Peyer's patch (tissue), 4 donors: ENCODE results near the gene CHMP6. TPM values are rescaled to one million over a fixed set of nuclear protein-coding genes. Genes with fewer than 3 reads are reported as not detected.
A peak's percentile ranks its signal among the peaks of the same experiment; 100 is the strongest.

Experiments used
- DNase-seq, 3 donors: peaks; one replicate each; pipeline ENCODE4 v3.0.0-alpha.2; 2017 to 2019
- H3K27ac ChIP-seq, 4 donors: fragments of 200-600 bp; sonication (generic); one replicate each; pipeline ENCODE4 v1.5.1; 2016 to 2019
- H3K27me3 ChIP-seq, 2 donors: fragments of 200-600 bp; sonication (generic); one replicate each; pipeline ENCODE4 v1.5.1; 2019
- H3K36me3 ChIP-seq, 3 donors: fragments of 200-600 bp; sonication (generic); one replicate each; pipeline ENCODE4 v1.5.1; 2016 to 2019
- H3K4me1 ChIP-seq, 4 donors: fragments of 200-600 bp; sonication (generic); one replicate each; pipeline ENCODE4 v1.5.1; 2016 to 2019
- H3K4me3 ChIP-seq, 4 donors: fragments of 200-600 bp; sonication (generic); 1 replicate in 3 of 4; 2 replicates in 1 of 4; pipeline ENCODE4 v1.5.1; 2016 to 2019; ENCODE audit warnings: mild to moderate bottlenecking in 1 of 4
- H3K9me3 ChIP-seq, 4 donors: fragments of 200-600 bp; sonication (generic); one replicate each; pipeline ENCODE4 v1.5.1; 2016 to 2019; ENCODE audit warnings: mild to moderate bottlenecking in 1 of 4
- CTCF ChIP-seq, 6 experiments: fragments of 450-650 bp in 4 of 6; fragments of 200-600 bp in 2 of 6; sonication (generic) in 1 of 6; IDR thresholded peaks; one replicate each; pipeline ENCODE4 v1.5.1; 2017 to 2019; ENCODE audit warnings: antibody characterized with exemption in 6 of 6, mild to moderate bottlenecking in 3 of 6, moderate library complexity in 1 of 6
- POLR2A ChIP-seq, 2 donors: fragments of 450-650 bp; IDR thresholded peaks; one replicate each; pipeline ENCODE4 v1.5.1; 2017; ENCODE audit warnings: antibody characterized with exemption in 2 of 2, mild to moderate bottlenecking in 2 of 2, moderate library complexity in 2 of 2
- total RNA-seq, 4 donors: library from RNA; depleted of rRNA; stranded (reverse); fragments of >200 nt; gene quantifications; one replicate each; pipeline ENCODE4 v1.1.0, GENCODE V29; 2016

Gene CHMP6
- total RNA-seq, 4 donors from 2014 or later = 29.9 to 57.8 (median 37.1) TPM

GRCh38 chr17:80999536-81000333, 8.1 kb downstream of the CHMP6 start:
- peaks cover 0 to 13% of the 10 kb centered on the region in 2 donors for H3K27me3 ChIP-seq
- H3K4me1 ChIP-seq = peaks cover 0 to 48% (median 12%) of the 10 kb centered on the region in 4 donors
- H3K36me3 ChIP-seq = peaks cover 0 to 54% (median 0%) of the 10 kb centered on the region in 3 donors
- no peaks in the 10 kb centered on the region for H3K9me3 ChIP-seq
- H3K27ac ChIP-seq = no peak overlapping the region
- TF ChIP-seq CTCF (IDR thresholded peaks at IDR 0.05) = no peak
- TF ChIP-seq POLR2A (IDR thresholded peaks at IDR 0.05) = no peak
- DNase-seq = no peak
- H3K4me3 ChIP-seq = no peak overlapping the region

- peaks cover 0 to 13% of the 10 kb centered on the region in 2 donors for H3K27me3 ChIP-seq
- no peak overlapping the region for H3K4me3 ChIP-seq
- no peak for TF ChIP-seq CTCF (IDR thresholded peaks at IDR 0.05)
- peaks cover 0 to 49% (median 12%) of the 10 kb centered on the region in 4 donors for H3K4me1 ChIP-seq
- H3K9me3 ChIP-seq = no peaks in the 10 kb centered on the region
- peaks cover 0 to 49% (median 0%) of the 10 kb centered on the region in 3 donors for H3K36me3 ChIP-seq
- no peak overlapping the region for H3K27ac ChIP-seq
- DNase-seq = no peak
These were observed 8.6 kb downstream of the CHMP6 start for GRCh38 chr17:81000334-81000630.

- H3K36me3 ChIP-seq = peaks cover 0 to 44% (median 0%) of the 10 kb centered on the region in 3 donors
- H3K27ac ChIP-seq = no peak overlapping the region
These were observed 9.2 kb downstream of the CHMP6 start for GRCh38 chr17:81000631-81001357.

GRCh38 chr17:81002013-81002384, 10.4 kb downstream of the CHMP6 start:
- peak in 1 of 3 donors; percentile 46 for DNase-seq
- TF ChIP-seq CTCF (IDR thresholded peaks at IDR 0.05) (no peak), POLR2A (IDR thresholded peaks at IDR 0.05) (no peak)

More at GRCh38 chr17:81000631-81001357, 9.2 kb downstream of the CHMP6 start:
- TF ChIP-seq CTCF (IDR thresholded peaks at IDR 0.05) (no peak), POLR2A (IDR thresholded peaks at IDR 0.05) (no peak)
- Histone ChIP-seq H3K4me1 (peaks cover 0 to 49% (median 12%) of the 10 kb centered on the region in 4 donors), H3K4me3 (no peak overlapping the region), H3K9me3 (no peaks in the 10 kb centered on the region), H3K27me3 (peaks cover 0 to 13% of the 10 kb centered on the region in 2 donors)
- DNase-seq = no peak

GRCh38 chr17:81002409-81003361, 11.0 kb downstream of the CHMP6 start:
- Histone ChIP-seq H3K9me3 (no peaks in the 10 kb centered on the region), H3K4me3 (no peak overlapping the region), H3K36me3 (peaks cover 0 to 25% (median 0%) of the 10 kb centered on the region in 3 donors), H3K4me1 (peaks cover 0 to 49% (median 12%) of the 10 kb centered on the region in 4 donors), H3K27me3 (peaks cover 0 to 13% of the 10 kb centered on the region in 2 donors), H3K27ac (peak overlapping the region in 2 of 4 donors; percentile 18 to 32)
- DNase-seq = peak in 2 of 3 donors; percentile 85 to 87
- no peak for TF ChIP-seq POLR2A (IDR thresholded peaks at IDR 0.05)
- TF ChIP-seq CTCF (IDR thresholded peaks at IDR 0.05) = no peak

More at GRCh38 chr17:81002013-81002384, 10.4 kb downstream of the CHMP6 start:
- peaks cover 0 to 13% of the 10 kb centered on the region in 2 donors for H3K27me3 ChIP-seq
- peaks cover 0 to 49% (median 12%) of the 10 kb centered on the region in 4 donors for H3K4me1 ChIP-seq
- peak overlapping the region in 1 of 4 donors; percentile 32 for H3K27ac ChIP-seq
- H3K4me3 ChIP-seq = no peak overlapping the region
- H3K36me3 ChIP-seq = peaks cover 0 to 32% (median 0%) of the 10 kb centered on the region in 3 donors
- H3K9me3 ChIP-seq = no peaks in the 10 kb centered on the region
